Trophoblast cell (in vitro differentiated cells and primary cell): ENCODE data around the gene ICAM4.
A peak's percentile ranks its signal among the peaks of the same experiment; 100 is the strongest.

Experiments used
- DNase-seq, 2 donors: peaks; one replicate each; pipeline ENCODE4 v3.0.0-alpha.2; 2016
- H2AFZ ChIP-seq: 2 replicates; pipeline ENCODE4 v1.6.1; 2013; ENCODE audit warnings: low read length, moderate library complexity, mild to moderate bottlenecking; ENCODE audit not compliant: insufficient read depth, poor library complexity
- H2AK5ac ChIP-seq: 2 replicates; pipeline ENCODE4 v1.6.1; 2013; ENCODE audit warnings: mild to moderate bottlenecking, low read length
- H2BK120ac ChIP-seq: 2 replicates; pipeline ENCODE4 v1.6.1; 2013; ENCODE audit warnings: low read length, mild to moderate bottlenecking, moderate library complexity; ENCODE audit not compliant: insufficient read depth, poor library complexity
- H2BK12ac ChIP-seq: 2 replicates; pipeline ENCODE4 v1.6.1; 2013; ENCODE audit warnings: mild to moderate bottlenecking, low read length, moderate library complexity
- H2BK5ac ChIP-seq: 2 replicates; pipeline ENCODE4 v1.6.1; 2013; ENCODE audit warnings: low read length, low read depth, moderate library complexity, mild to moderate bottlenecking; ENCODE audit not compliant: poor library complexity
- H3K14ac ChIP-seq: 2 replicates; pipeline ENCODE4 v1.6.1; 2013; ENCODE audit warnings: mild to moderate bottlenecking, low read length
- H3K18ac ChIP-seq: 2 replicates; pipeline ENCODE4 v1.6.1; 2013; ENCODE audit warnings: mild to moderate bottlenecking, low read length
- H3K23ac ChIP-seq: 2 replicates; pipeline ENCODE4 v1.6.1; 2013; ENCODE audit warnings: low read length
- H3K27ac ChIP-seq: 2 replicates; pipeline ENCODE4 v1.5.1; 2013; ENCODE audit warnings: low read depth, mild to moderate bottlenecking, inconsistent platforms, low read length, moderate library complexity
- H3K27me3 ChIP-seq: 2 replicates; pipeline ENCODE4 v1.6.1; 2013; ENCODE audit warnings: inconsistent platforms, mild to moderate bottlenecking, low read length, moderate library complexity; ENCODE audit not compliant: insufficient read depth
- H3K36me3 ChIP-seq, 2 experiments: 1 replicate in 1 of 2; 2 replicates in 1 of 2; pipeline ENCODE4 v1.6.1; 2013; ENCODE audit warnings: low read length in 2 of 2, mild to moderate bottlenecking in 2 of 2, moderate library complexity in 1 of 2; ENCODE audit not compliant: insufficient read depth in 2 of 2, control insufficient read depth in 1 of 2
- H3K4ac ChIP-seq: 2 replicates; pipeline ENCODE4 v1.6.1; 2013; ENCODE audit warnings: low read depth, mild to moderate bottlenecking, low read length, moderate library complexity
- H3K4me1 ChIP-seq, 2 experiments: 1 replicate in 1 of 2; 2 replicates in 1 of 2; pipeline ENCODE4 v1.6.1; 2013; ENCODE audit warnings: low read length in 2 of 2, mild to moderate bottlenecking in 2 of 2, moderate library complexity in 1 of 2; ENCODE audit not compliant: insufficient read depth in 2 of 2, control insufficient read depth in 1 of 2
- H3K4me2 ChIP-seq: 2 replicates; pipeline ENCODE4 v1.6.1; 2013; ENCODE audit warnings: inconsistent platforms, mild to moderate bottlenecking, low read length, moderate library complexity
- H3K4me3 ChIP-seq: 2 replicates; pipeline ENCODE4 v1.5.1; 2013; ENCODE audit warnings: mild to moderate bottlenecking, low read depth, low read length, inconsistent platforms
- H3K79me1 ChIP-seq: one replicate; pipeline ENCODE4 v1.6.1; 2013; ENCODE audit warnings: low read length
- H3K79me2 ChIP-seq: 2 replicates; pipeline ENCODE4 v1.6.1; 2013; ENCODE audit warnings: low read length, mild to moderate bottlenecking; ENCODE audit not compliant: control insufficient read depth, insufficient read depth, poor library complexity
- H3K9ac ChIP-seq: 2 replicates; pipeline ENCODE4 v1.6.1; 2013; ENCODE audit warnings: mild to moderate bottlenecking, low read length
- H3K9me3 ChIP-seq: 2 replicates; pipeline ENCODE4 v1.6.1; 2013; ENCODE audit warnings: low read depth, mild to moderate bottlenecking, control low read depth, inconsistent platforms, low read length; ENCODE audit not compliant: insufficient read depth
- H4K12ac ChIP-seq: 2 replicates; pipeline ENCODE4 v1.6.1; 2013; ENCODE audit warnings: low read depth, mild to moderate bottlenecking, low read length, moderate library complexity
- H4K8ac ChIP-seq: 2 replicates; pipeline ENCODE4 v1.6.1; 2013; ENCODE audit warnings: low read depth, mild to moderate bottlenecking, low read length, moderate library complexity
- H4K91ac ChIP-seq: one replicate; pipeline ENCODE4 v1.6.1; 2013; ENCODE audit warnings: low read depth, mild to moderate bottlenecking, low read length, moderate library complexity
- WGBS: extraction: QIAGEN DNeasy Blood & Tissue Kit; methylation state at CpG from one replicate; pipeline ENCODE4 v1.1.7; 2013; ENCODE audit warnings: missing lambda C conversion rate; ENCODE audit not compliant: insufficient read length, insufficient coverage; ENCODE audit errors: extremely low coverage; 5-methylcytosine and 5-hydroxymethylcytosine counted together

Gene ICAM4

GRCh38 chr19:10329555-10329954 is 42.8 kb downstream of the ICAM4 start:
- Histone ChIP-seq H3K79me1 (peaks cover 4% of the 10 kb centered on the region), H4K91ac (no peak overlapping the region), H2BK120ac (no peak overlapping the region), H4K12ac (no peak overlapping the region), H3K27me3 (no peaks in the 10 kb centered on the region), H3K9ac (no peak overlapping the region), H3K79me2 (peaks cover 11% of the 10 kb centered on the region), H2AK5ac (no peak overlapping the region), H3K36me3 (peaks cover 52 to 54% of the 10 kb centered on the region in 2 experiments), H3K4ac (no peak overlapping the region), H2BK5ac (no peak overlapping the region), H3K18ac (no peak overlapping the region), H3K4me2 (no peak overlapping the region), H2AFZ (no peak overlapping the region), H3K14ac (no peak overlapping the region), H3K23ac (no peak overlapping the region), H3K9me3 (peaks cover 2% of the 10 kb centered on the region), H2BK12ac (no peak overlapping the region), H3K4me1 (peaks cover 13 to 15% of the 10 kb centered on the region in 2 experiments), H3K27ac (no peak overlapping the region), H4K8ac (no peak overlapping the region), H3K4me3 (peak overlapping the region; percentile 25)
- no peak for DNase-seq
- WGBS: no CpG with 5 or more reads among the region's 13 CpGs

GRCh38 chr19:10332158-10332964 is 45.6 kb downstream of the ICAM4 start:
- H3K9ac ChIP-seq: peak overlapping the region; percentile 74
- no peak overlapping the region for H3K23ac ChIP-seq
- H3K9me3 ChIP-seq: peaks cover 1% of the 10 kb centered on the region
- DNase-seq: no peak
- no peak overlapping the region for H2BK120ac ChIP-seq
- H4K91ac ChIP-seq: peak overlapping the region; percentile 73
- H3K36me3 ChIP-seq: peaks cover 32 to 34% of the 10 kb centered on the region in 2 experiments
- H3K79me1 ChIP-seq: peaks cover 6% of the 10 kb centered on the region
- peak overlapping the region; percentile 86 for H3K4me3 ChIP-seq
- H3K4me1 ChIP-seq: peaks cover 18 to 20% of the 10 kb centered on the region in 2 experiments
- H3K4me2 ChIP-seq: peak overlapping the region; percentile 90
- H3K79me2 ChIP-seq: peaks cover 11% of the 10 kb centered on the region
- no peak overlapping the region for H2BK12ac ChIP-seq
- H2AFZ ChIP-seq: no peak overlapping the region
- WGBS: no CpG with 5 or more reads among the region's 18 CpGs
- no peaks in the 10 kb centered on the region for H3K27me3 ChIP-seq
- H3K4ac ChIP-seq: peak overlapping the region; percentile 85
- H3K14ac ChIP-seq: no peak overlapping the region
- peak overlapping the region; percentile 80 for H4K8ac ChIP-seq
- no peak overlapping the region for H2BK5ac ChIP-seq
- peak overlapping the region; percentile 58 for H3K18ac ChIP-seq
- no peak overlapping the region for H3K27ac ChIP-seq
- no peak overlapping the region for H2AK5ac ChIP-seq
- H4K12ac ChIP-seq: peak overlapping the region; percentile 61

- H3K23ac ChIP-seq: no peak within 1 kb of the TSS
- H2AFZ ChIP-seq: peak within 1 kb of the TSS; percentile 88
- peak within 1 kb of the TSS; percentile 68 for H4K12ac ChIP-seq
- peak within 1 kb of the TSS; percentile 54 for H3K27ac ChIP-seq
- H3K18ac ChIP-seq: peak within 1 kb of the TSS; percentile 58
- peak within 1 kb of the TSS; percentile 73 for H4K91ac ChIP-seq
- H3K9me3 ChIP-seq: no peaks in the 10 kb centered on the region
- H3K79me2 ChIP-seq: peaks cover 11% of the 10 kb centered on the region
- peak within 1 kb of the TSS; percentile 80 for H4K8ac ChIP-seq
- peak within 1 kb of the TSS; percentile 85 for H3K4ac ChIP-seq
- H3K14ac ChIP-seq: peak within 1 kb of the TSS; percentile 59
- H3K9ac ChIP-seq: peak within 1 kb of the TSS; percentile 74
- H3K79me1 ChIP-seq: peaks cover 6% of the 10 kb centered on the region
- peak within 1 kb of the TSS; percentile 94 for H3K4me2 ChIP-seq
- H2BK12ac ChIP-seq: no peak within 1 kb of the TSS
- peak within 1 kb of the TSS; percentile 59 for H2BK5ac ChIP-seq
- peak; percentile 98 for DNase-seq
- H3K27me3 ChIP-seq: no peaks in the 10 kb centered on the region
- peaks cover 24 to 26% of the 10 kb centered on the region in 2 experiments for H3K36me3 ChIP-seq
- peaks cover 18 to 20% of the 10 kb centered on the region in 2 experiments for H3K4me1 ChIP-seq
- peak within 1 kb of the TSS; percentile 65 for H2BK120ac ChIP-seq
- peak within 1 kb of the TSS; percentile 38 for H2AK5ac ChIP-seq
- H3K4me3 ChIP-seq: peak within 1 kb of the TSS; percentile 86
- no CpG with 5 or more reads among the region's 82 CpGs for WGBS
These were observed 46.4 kb downstream of the ICAM4 start, which contains the start of gene RAVER1 for GRCh38 chr19:10332965-10333757. TSS of gene RAVER1 (minus strand) at chr19:10333529. CDS start at chr19:10333507, 22 bp downstream.

GRCh38 chr19:10333758-10334587 is 47.2 kb downstream of the ICAM4 start:
- no CpG with 5 or more reads among the region's 44 CpGs for WGBS

More at GRCh38 chr19:10333758-10334587, 47.2 kb downstream of the ICAM4 start:
- peak in 1 of 2 donors; percentile 22 for DNase-seq
- H3K18ac ChIP-seq: peak overlapping the region; percentile 34
- peak overlapping the region; percentile 59 for H3K14ac ChIP-seq
- H2BK120ac ChIP-seq: peak overlapping the region; percentile 25
- H3K79me1 ChIP-seq: peaks cover 6% of the 10 kb centered on the region
- H3K4me3 ChIP-seq: peak overlapping the region; percentile 70
- H3K23ac ChIP-seq: no peak overlapping the region
- peak overlapping the region; percentile 59 for H3K9ac ChIP-seq
- H2AFZ ChIP-seq: peak overlapping the region; percentile 69
- no peak overlapping the region for H2BK12ac ChIP-seq
- H4K8ac ChIP-seq: peak overlapping the region; percentile 69
- peaks cover 18 to 20% of the 10 kb centered on the region in 2 experiments for H3K4me1 ChIP-seq
- no peak overlapping the region for H2BK5ac ChIP-seq
- H3K36me3 ChIP-seq: peaks cover 16 to 19% of the 10 kb centered on the region in 2 experiments
- no peak overlapping the region for H2AK5ac ChIP-seq
- peak overlapping the region; percentile 5 for H3K4ac ChIP-seq
- H3K9me3 ChIP-seq: no peaks in the 10 kb centered on the region
- H3K27me3 ChIP-seq: no peaks in the 10 kb centered on the region
- H4K12ac ChIP-seq: peak overlapping the region; percentile 46
- H3K4me2 ChIP-seq: peak overlapping the region; percentile 94
- H3K79me2 ChIP-seq: peaks cover 11% of the 10 kb centered on the region
- H3K27ac ChIP-seq: peak overlapping the region; percentile 16
- peak overlapping the region; percentile 33 for H4K91ac ChIP-seq
